Nephron (organoid): ENCODE measurements around the gene FAT1.

Experiments
- H3K27ac Mint-ChIP-seq, 3 experiments: 2 replicates each; pipeline ENCODE4 v1.8.0; 2020; ENCODE audit warnings: mixed read lengths in 3 of 3, mild to moderate bottlenecking in 2 of 3, moderate library complexity in 1 of 3
- H3K27me3 Mint-ChIP-seq: 2 replicates; pipeline ENCODE4 v1.8.0; 2021; ENCODE audit warnings: low read depth, mild to moderate bottlenecking, moderate library complexity, mixed read lengths
- H3K36me3 Mint-ChIP-seq: 2 replicates; pipeline ENCODE4 v1.8.0; 2020; ENCODE audit warnings: low read depth, mixed read lengths
- H3K4me1 Mint-ChIP-seq: 2 replicates; pipeline ENCODE4 v1.8.0; 2020; ENCODE audit warnings: mixed read lengths
- H3K4me3 Mint-ChIP-seq, 3 experiments: 2 replicates each; pipeline ENCODE4 v1.8.0; 2020; ENCODE audit warnings: mild to moderate bottlenecking in 3 of 3, mixed read lengths in 3 of 3, moderate library complexity in 2 of 3
- H3K9me3 Mint-ChIP-seq: 2 replicates; pipeline ENCODE4 v1.8.0; 2020; ENCODE audit warnings: mixed read lengths
- CTCF ChIP-seq, 3 experiments: fragments of 200-600 bp; sonication (generic); IDR thresholded peaks; one replicate each; pipeline ENCODE4 v1.5.0; 2021; ENCODE audit warnings: antibody characterized with exemption in 3 of 3; ENCODE audit not compliant: unreplicated experiment in 3 of 3

Gene FAT1

GRCh38 chr4:186537843-186538521 lies 185.7 kb downstream of the FAT1 start:
- no peaks in the 10 kb centered on the region for H3K4me1 Mint-ChIP-seq
- H3K4me3 Mint-ChIP-seq = no peak overlapping the region
- no peaks in the 10 kb centered on the region for H3K27me3 Mint-ChIP-seq
- no peak overlapping the region for H3K27ac Mint-ChIP-seq
- H3K9me3 Mint-ChIP-seq = peaks cover 7% of the 10 kb centered on the region
- no peak for TF ChIP-seq CTCF (IDR thresholded peaks at IDR 0.05; ENCODE audit: unreplicated experiment in 3 of 3)
- no peaks in the 10 kb centered on the region for H3K36me3 Mint-ChIP-seq
